Spleen (tissue), 7 donors: Measurements from ENCODE around the gene TRIM8.

ENCODE experiments used
- CTCF ChIP-seq, 11 experiments: fragments of 200-600 bp in 7 of 11; fragments of 450-650 bp in 4 of 11; sonication (generic) in 4 of 11; IDR thresholded peaks in 8 of 11; conservative IDR thresholded peaks in 3 of 11; 1 replicate in 7 of 11; 2 replicates in 4 of 11; pipeline versions ENCODE4 v1.4.0 to v1.8.0; 2016 to 2021; ENCODE audit warnings: antibody characterized with exemption in 11 of 11, inconsistent platforms in 4 of 11, mild to moderate bottlenecking in 1 of 11
- POLR2A ChIP-seq, 3 donors: fragments of 450-650 bp; IDR thresholded peaks; one replicate each; pipeline ENCODE4 v1.5.1; 2017; ENCODE audit warnings: antibody characterized with exemption in 3 of 3, mild to moderate bottlenecking in 1 of 3
- POLR2AphosphoS5 ChIP-seq, 3 donors: sonication (generic); formaldehyde crosslinking; IDR thresholded peaks; one replicate each; pipeline ENCODE4 v1.5.1; 2017; ENCODE audit warnings: antibody characterized with exemption in 3 of 3
- donor health status: DM: no; HTN: no; CAD: no; lungs with moderate emphysema.
- donor health status: DM: no; HTN: no; CAD: no.
- donor health status: DM: no; HTN: no; CAD: no.

GRCh38 chr10:102597131-102597991, 46.9 kb upstream of the TRIM8 start:
- TF ChIP-seq CTCF (IDR thresholded peaks at IDR 0.05 in 8 of 11, conservative IDR thresholded peaks at IDR 0.05 in 3 of 11) (no peak), POLR2A (IDR thresholded peaks at IDR 0.05) (no peak), POLR2AphosphoS5 (IDR thresholded peaks at IDR 0.05) (no peak)
